ENCODE results near the gene ZNF764. TPM values are rescaled to one million over a fixed set of nuclear protein-coding genes. Genes with fewer than 3 reads are reported as not detected.

ZNF764 gene
- total and polyA plus RNA-seq, 9 of the 15 experiments (the other 6 are each of a cell fraction or from before 2014, with no cell fraction given), result 0.69 to 10.1 (median 4.1) TPM

GRCh38 chr16:30571445-30572322 is 13.5 kb upstream of the ZNF764 start, which contains the start of gene ZNF688 (continued):
- TF ChIP-seq, protein P1, sequence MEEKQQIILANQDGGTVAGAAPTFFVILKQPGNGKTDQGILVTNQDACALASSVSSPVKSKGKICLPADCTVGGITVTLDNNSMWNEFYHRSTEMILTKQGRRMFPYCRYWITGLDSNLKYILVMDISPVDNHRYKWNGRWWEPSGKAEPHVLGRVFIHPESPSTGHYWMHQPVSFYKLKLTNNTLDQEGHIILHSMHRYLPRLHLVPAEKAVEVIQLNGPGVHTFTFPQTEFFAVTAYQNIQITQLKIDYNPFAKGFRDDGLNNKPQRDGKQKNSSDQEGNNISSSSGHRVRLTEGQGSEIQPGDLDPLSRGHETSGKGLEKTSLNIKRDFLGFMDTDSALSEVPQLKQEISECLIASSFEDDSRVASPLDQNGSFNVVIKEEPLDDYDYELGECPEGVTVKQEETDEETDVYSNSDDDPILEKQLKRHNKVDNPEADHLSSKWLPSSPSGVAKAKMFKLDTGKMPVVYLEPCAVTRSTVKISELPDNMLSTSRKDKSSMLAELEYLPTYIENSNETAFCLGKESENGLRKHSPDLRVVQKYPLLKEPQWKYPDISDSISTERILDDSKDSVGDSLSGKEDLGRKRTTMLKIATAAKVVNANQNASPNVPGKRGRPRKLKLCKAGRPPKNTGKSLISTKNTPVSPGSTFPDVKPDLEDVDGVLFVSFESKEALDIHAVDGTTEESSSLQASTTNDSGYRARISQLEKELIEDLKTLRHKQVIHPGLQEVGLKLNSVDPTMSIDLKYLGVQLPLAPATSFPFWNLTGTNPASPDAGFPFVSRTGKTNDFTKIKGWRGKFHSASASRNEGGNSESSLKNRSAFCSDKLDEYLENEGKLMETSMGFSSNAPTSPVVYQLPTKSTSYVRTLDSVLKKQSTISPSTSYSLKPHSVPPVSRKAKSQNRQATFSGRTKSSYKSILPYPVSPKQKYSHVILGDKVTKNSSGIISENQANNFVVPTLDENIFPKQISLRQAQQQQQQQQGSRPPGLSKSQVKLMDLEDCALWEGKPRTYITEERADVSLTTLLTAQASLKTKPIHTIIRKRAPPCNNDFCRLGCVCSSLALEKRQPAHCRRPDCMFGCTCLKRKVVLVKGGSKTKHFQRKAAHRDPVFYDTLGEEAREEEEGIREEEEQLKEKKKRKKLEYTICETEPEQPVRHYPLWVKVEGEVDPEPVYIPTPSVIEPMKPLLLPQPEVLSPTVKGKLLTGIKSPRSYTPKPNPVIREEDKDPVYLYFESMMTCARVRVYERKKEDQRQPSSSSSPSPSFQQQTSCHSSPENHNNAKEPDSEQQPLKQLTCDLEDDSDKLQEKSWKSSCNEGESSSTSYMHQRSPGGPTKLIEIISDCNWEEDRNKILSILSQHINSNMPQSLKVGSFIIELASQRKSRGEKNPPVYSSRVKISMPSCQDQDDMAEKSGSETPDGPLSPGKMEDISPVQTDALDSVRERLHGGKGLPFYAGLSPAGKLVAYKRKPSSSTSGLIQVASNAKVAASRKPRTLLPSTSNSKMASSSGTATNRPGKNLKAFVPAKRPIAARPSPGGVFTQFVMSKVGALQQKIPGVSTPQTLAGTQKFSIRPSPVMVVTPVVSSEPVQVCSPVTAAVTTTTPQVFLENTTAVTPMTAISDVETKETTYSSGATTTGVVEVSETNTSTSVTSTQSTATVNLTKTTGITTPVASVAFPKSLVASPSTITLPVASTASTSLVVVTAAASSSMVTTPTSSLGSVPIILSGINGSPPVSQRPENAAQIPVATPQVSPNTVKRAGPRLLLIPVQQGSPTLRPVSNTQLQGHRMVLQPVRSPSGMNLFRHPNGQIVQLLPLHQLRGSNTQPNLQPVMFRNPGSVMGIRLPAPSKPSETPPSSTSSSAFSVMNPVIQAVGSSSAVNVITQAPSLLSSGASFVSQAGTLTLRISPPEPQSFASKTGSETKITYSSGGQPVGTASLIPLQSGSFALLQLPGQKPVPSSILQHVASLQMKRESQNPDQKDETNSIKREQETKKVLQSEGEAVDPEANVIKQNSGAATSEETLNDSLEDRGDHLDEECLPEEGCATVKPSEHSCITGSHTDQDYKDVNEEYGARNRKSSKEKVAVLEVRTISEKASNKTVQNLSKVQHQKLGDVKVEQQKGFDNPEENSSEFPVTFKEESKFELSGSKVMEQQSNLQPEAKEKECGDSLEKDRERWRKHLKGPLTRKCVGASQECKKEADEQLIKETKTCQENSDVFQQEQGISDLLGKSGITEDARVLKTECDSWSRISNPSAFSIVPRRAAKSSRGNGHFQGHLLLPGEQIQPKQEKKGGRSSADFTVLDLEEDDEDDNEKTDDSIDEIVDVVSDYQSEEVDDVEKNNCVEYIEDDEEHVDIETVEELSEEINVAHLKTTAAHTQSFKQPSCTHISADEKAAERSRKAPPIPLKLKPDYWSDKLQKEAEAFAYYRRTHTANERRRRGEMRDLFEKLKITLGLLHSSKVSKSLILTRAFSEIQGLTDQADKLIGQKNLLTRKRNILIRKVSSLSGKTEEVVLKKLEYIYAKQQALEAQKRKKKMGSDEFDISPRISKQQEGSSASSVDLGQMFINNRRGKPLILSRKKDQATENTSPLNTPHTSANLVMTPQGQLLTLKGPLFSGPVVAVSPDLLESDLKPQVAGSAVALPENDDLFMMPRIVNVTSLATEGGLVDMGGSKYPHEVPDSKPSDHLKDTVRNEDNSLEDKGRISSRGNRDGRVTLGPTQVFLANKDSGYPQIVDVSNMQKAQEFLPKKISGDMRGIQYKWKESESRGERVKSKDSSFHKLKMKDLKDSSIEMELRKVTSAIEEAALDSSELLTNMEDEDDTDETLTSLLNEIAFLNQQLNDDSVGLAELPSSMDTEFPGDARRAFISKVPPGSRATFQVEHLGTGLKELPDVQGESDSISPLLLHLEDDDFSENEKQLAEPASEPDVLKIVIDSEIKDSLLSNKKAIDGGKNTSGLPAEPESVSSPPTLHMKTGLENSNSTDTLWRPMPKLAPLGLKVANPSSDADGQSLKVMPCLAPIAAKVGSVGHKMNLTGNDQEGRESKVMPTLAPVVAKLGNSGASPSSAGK (IDR thresholded peaks at IDR 0.05), result peak; percentile 80
- TF ChIP-seq SRSF9 (IDR thresholded peaks at IDR 0.05; ENCODE audit: borderline replicate concordance, low read depth, low read length) (no peak), SNAPC5 (CRISPR knock-in tag; IDR thresholded peaks at IDR 0.05) (no peak), TAF9B (IDR thresholded peaks at IDR 0.05; ENCODE audit: partially characterized antibody) (peak; percentile 73), FOS (IDR thresholded peaks at IDR 0.05; ENCODE audit: extremely low read depth, insufficient read length) (peak; percentile 77), GTF2F1 (IDR thresholded peaks at IDR 0.05; ENCODE audit: low read depth, low read length) (no peak), THAP7 (CRISPR knock-in tag; IDR thresholded peaks at IDR 0.05) (peak; percentile 75; the same call in 1 of the 2 replicates), MEF2D (tag; conservative IDR thresholded peaks at IDR 0.05; ENCODE audit: low read depth) (0 out of 2 replicates have a peak, but pooled peaks have one; percentile 47)
- TF ChIP-seq, protein P2, sequence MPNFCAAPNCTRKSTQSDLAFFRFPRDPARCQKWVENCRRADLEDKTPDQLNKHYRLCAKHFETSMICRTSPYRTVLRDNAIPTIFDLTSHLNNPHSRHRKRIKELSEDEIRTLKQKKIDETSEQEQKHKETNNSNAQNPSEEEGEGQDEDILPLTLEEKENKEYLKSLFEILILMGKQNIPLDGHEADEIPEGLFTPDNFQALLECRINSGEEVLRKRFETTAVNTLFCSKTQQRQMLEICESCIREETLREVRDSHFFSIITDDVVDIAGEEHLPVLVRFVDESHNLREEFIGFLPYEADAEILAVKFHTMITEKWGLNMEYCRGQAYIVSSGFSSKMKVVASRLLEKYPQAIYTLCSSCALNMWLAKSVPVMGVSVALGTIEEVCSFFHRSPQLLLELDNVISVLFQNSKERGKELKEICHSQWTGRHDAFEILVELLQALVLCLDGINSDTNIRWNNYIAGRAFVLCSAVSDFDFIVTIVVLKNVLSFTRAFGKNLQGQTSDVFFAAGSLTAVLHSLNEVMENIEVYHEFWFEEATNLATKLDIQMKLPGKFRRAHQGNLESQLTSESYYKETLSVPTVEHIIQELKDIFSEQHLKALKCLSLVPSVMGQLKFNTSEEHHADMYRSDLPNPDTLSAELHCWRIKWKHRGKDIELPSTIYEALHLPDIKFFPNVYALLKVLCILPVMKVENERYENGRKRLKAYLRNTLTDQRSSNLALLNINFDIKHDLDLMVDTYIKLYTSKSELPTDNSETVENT (CRISPR knock-in tag; IDR thresholded peaks at IDR 0.05), result no peak
- TF ChIP-seq, protein P3, sequence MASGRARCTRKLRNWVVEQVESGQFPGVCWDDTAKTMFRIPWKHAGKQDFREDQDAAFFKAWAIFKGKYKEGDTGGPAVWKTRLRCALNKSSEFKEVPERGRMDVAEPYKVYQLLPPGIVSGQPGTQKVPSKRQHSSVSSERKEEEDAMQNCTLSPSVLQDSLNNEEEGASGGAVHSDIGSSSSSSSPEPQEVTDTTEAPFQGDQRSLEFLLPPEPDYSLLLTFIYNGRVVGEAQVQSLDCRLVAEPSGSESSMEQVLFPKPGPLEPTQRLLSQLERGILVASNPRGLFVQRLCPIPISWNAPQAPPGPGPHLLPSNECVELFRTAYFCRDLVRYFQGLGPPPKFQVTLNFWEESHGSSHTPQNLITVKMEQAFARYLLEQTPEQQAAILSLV (tag; IDR thresholded peaks at IDR 0.05), result no peak

Measured in K562 (cell line).